HepG2 (cell line): ENCODE results near the gene RBFOX1.

ENCODE experiments used
- KLF12 ChIP-seq: sonication (generic); formaldehyde crosslinking; IDR thresholded peaks from 2 replicates; pipeline ENCODE4 v1.4.0; 2020; ENCODE audit warnings: missing genetic modification reagents, borderline replicate concordance
- MEF2D ChIP-seq: sonication (generic); formaldehyde crosslinking; IDR thresholded peaks from 2 replicates; pipeline ENCODE4 v1.5.1; 2020; ENCODE audit warnings: mild to moderate bottlenecking, missing genetic modification reagents
- ZNF331 ChIP-seq: sonication (generic); formaldehyde crosslinking; IDR thresholded peaks from 2 replicates; pipeline ENCODE4 v1.4.0; 2020; ENCODE audit warnings: missing genetic modification reagents
- ZNF556 ChIP-seq: sonication (generic); formaldehyde crosslinking; IDR thresholded peaks from 2 replicates; pipeline ENCODE4 v1.4.0; 2020; ENCODE audit warnings: mild to moderate bottlenecking, missing genetic modification reagents, borderline replicate concordance
- TF ChIP-seq, protein P1 (sequence below): sonication (generic); formaldehyde crosslinking; IDR thresholded peaks from 2 replicates; pipeline ENCODE4 v1.5.1; 2020; ENCODE audit warnings: mild to moderate bottlenecking, missing genetic modification reagents

- TF ChIP-seq KLF12 (no peak), MEF2D (CRISPR knock-in tag) (no peak), ZNF331 (CRISPR knock-in tag) (no peak), ZNF556 (no peak)
- TF ChIP-seq, protein P1, sequence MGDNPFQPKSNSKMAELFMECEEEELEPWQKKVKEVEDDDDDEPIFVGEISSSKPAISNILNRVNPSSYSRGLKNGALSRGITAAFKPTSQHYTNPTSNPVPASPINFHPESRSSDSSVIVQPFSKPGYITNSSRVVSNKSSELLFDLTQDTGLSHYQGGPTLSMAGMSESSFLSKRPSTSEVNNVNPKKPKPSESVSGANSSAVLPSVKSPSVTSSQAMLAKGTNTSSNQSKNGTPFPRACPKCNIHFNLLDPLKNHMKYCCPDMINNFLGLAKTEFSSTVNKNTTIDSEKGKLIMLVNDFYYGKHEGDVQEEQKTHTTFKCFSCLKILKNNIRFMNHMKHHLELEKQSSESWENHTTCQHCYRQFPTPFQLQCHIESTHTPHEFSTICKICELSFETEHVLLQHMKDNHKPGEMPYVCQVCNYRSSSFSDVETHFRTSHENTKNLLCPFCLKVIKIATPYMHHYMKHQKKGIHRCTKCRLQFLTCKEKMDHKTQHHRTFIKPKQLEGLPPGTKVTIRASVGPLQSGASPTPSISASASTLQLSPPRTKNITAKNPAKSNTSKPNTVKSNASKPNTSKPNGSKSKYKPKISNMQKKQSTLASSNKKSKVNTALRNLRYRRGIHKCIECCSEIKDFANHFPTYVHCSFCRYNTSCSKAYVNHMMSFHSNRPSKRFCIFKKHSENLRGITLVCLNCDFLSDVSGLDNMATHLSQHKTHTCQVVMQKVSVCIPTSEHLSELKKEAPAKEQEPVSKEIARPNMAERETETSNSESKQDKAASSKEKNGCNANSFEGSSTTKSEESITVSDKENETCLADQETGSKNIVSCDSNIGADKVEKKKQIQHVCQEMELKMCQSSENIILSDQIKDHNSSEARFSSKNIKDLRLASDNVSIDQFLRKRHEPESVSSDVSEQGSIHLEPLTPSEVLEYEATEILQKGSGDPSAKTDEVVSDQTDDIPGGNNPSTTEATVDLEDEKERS (CRISPR knock-in tag): no peak
These were observed 648 bp upstream of the RBFOX1 start for GRCh38 chr16:7331997-7332396.
